H9 (cell line): ENCODE results near the gene PTCH1. TPM values are rescaled to one million over a fixed set of nuclear protein-coding genes. Genes with fewer than 3 reads are reported as not detected.

Source experiments
- DNase-seq: peaks from one replicate; pipeline ENCODE4 v3.0.0-alpha.2; 2017
- H2AFZ ChIP-seq: one replicate; pipeline ENCODE4 v1.6.1; 2013; ENCODE audit warnings: mild to moderate bottlenecking, low read length, control low read depth, moderate library complexity
- H2AK5ac ChIP-seq: 2 replicates; pipeline ENCODE4 v1.6.1; 2013; ENCODE audit warnings: low read length, control low read depth, mixed read lengths; ENCODE audit not compliant: insufficient read length
- H2BK120ac ChIP-seq: one replicate; pipeline ENCODE4 v1.6.1; 2013; ENCODE audit warnings: low read depth, mild to moderate bottlenecking, low read length, control low read depth, inconsistent platforms; ENCODE audit not compliant: poor library complexity, severe bottlenecking
- H2BK12ac ChIP-seq: 2 replicates; pipeline ENCODE4 v1.6.1; 2013; ENCODE audit warnings: low read length, control low read depth, mixed read lengths, low read depth; ENCODE audit not compliant: insufficient read length
- H2BK15ac ChIP-seq: 2 replicates; pipeline ENCODE4 v1.6.1; 2013; ENCODE audit warnings: low read depth, low read length, control low read depth
- H2BK20ac ChIP-seq: one replicate; pipeline ENCODE4 v1.6.1; 2013; ENCODE audit warnings: low read depth, mild to moderate bottlenecking, low read length, control low read depth, inconsistent platforms; ENCODE audit not compliant: poor library complexity, severe bottlenecking
- H2BK5ac ChIP-seq: 2 replicates; pipeline ENCODE4 v1.6.1; 2013; ENCODE audit warnings: low read length, control low read depth, mixed read lengths; ENCODE audit not compliant: insufficient read length
- H3K14ac ChIP-seq: 2 replicates; pipeline ENCODE4 v1.6.1; 2013; ENCODE audit warnings: low read length, control low read depth; ENCODE audit not compliant: insufficient read depth
- H3K18ac ChIP-seq: 2 replicates; pipeline ENCODE4 v1.6.1; 2013; ENCODE audit warnings: low read depth, mild to moderate bottlenecking, mixed read lengths, low read length, control low read depth; ENCODE audit not compliant: insufficient read length
- H3K23ac ChIP-seq: 2 replicates; pipeline ENCODE4 v1.6.1; 2013; ENCODE audit warnings: low read length, control low read depth, mixed read lengths, low read depth; ENCODE audit not compliant: insufficient read length
- H3K23me2 ChIP-seq: 2 replicates; pipeline ENCODE4 v1.6.1; 2013; ENCODE audit warnings: low read depth, mild to moderate bottlenecking, mixed read lengths, low read length, control low read depth; ENCODE audit not compliant: insufficient read length, poor library complexity, severe bottlenecking
- H3K27ac ChIP-seq: 2 replicates; pipeline ENCODE4 v1.5.1; 2013; ENCODE audit warnings: low read length, control low read depth, mixed read lengths, low read depth; ENCODE audit not compliant: insufficient read length
- H3K27me3 ChIP-seq: 2 replicates; pipeline ENCODE4 v1.6.1; 2013; ENCODE audit warnings: low read length, control low read depth, inconsistent platforms; ENCODE audit not compliant: insufficient read depth
- H3K4ac ChIP-seq: 2 replicates; pipeline ENCODE4 v1.6.1; 2013; ENCODE audit warnings: low read depth, mild to moderate bottlenecking, control low read depth, inconsistent platforms, low read length, moderate library complexity
- H3K4me1 ChIP-seq: 2 replicates; pipeline ENCODE4 v1.6.1; 2013; ENCODE audit warnings: low read length, control low read depth, inconsistent platforms; ENCODE audit not compliant: insufficient read depth
- H3K4me2 ChIP-seq: 2 replicates; pipeline ENCODE4 v1.6.1; 2013; ENCODE audit warnings: low read length, control low read depth, mixed read lengths; ENCODE audit not compliant: insufficient read length, insufficient read depth
- H3K56ac ChIP-seq: 2 replicates; pipeline ENCODE4 v1.6.1; 2013; ENCODE audit warnings: low read depth, mild to moderate bottlenecking, mixed read lengths, low read length, control low read depth; ENCODE audit not compliant: insufficient read length
- H3K79me1 ChIP-seq: 2 replicates; pipeline ENCODE4 v1.6.1; 2013; ENCODE audit warnings: low read depth, mild to moderate bottlenecking, moderate library complexity, low read length, control low read depth, inconsistent platforms; ENCODE audit not compliant: insufficient read depth, poor library complexity, severe bottlenecking
- H3K79me2 ChIP-seq: 2 replicates; pipeline ENCODE4 v1.6.1; 2013; ENCODE audit warnings: low read length, control low read depth, inconsistent platforms; ENCODE audit not compliant: insufficient read depth
- H3K9ac ChIP-seq: 2 replicates; pipeline ENCODE4 v1.6.1; 2013; ENCODE audit warnings: low read length, control low read depth, mixed read lengths; ENCODE audit not compliant: insufficient read length; ENCODE audit errors: extremely low read depth
- H3K9me3 ChIP-seq: one replicate; pipeline ENCODE4 v1.6.1; 2013; ENCODE audit warnings: low read depth, low read length, inconsistent platforms; ENCODE audit not compliant: control insufficient read depth
- H3T11ph ChIP-seq: one replicate; pipeline ENCODE4 v1.6.1; 2013; ENCODE audit warnings: mild to moderate bottlenecking, low read length, control low read depth, inconsistent platforms
- H4K20me1 ChIP-seq: one replicate; pipeline ENCODE4 v1.6.1; 2013; ENCODE audit not compliant: control insufficient read depth, insufficient read length, insufficient read depth
- H4K5ac ChIP-seq: 2 replicates; pipeline ENCODE4 v1.6.1; 2013; ENCODE audit warnings: low read depth, mild to moderate bottlenecking, mixed read lengths, low read length, control low read depth; ENCODE audit not compliant: insufficient read length
- H4K8ac ChIP-seq: replicated peaks from 2 replicates; pipeline ENCODE4 v1.6.1; 2013; ENCODE audit warnings: low read length, control low read depth, mixed read lengths, low read depth; ENCODE audit not compliant: insufficient read length
- H4K91ac ChIP-seq: 2 replicates; pipeline ENCODE4 v1.6.1; 2013; ENCODE audit warnings: low read depth, mild to moderate bottlenecking, moderate library complexity, mixed read lengths, low read length, control low read depth; ENCODE audit not compliant: insufficient read length
- H3K27ac Mint-ChIP-seq, 3 experiments: 2 replicates in 2 of 3; 3 replicates in 1 of 3; pipeline ENCODE4 v1.8.0; 2020 to 2021; ENCODE audit warnings: mixed read lengths in 3 of 3, mild to moderate bottlenecking in 1 of 3, moderate library complexity in 1 of 3
- H3K27me3 Mint-ChIP-seq: 2 replicates; pipeline ENCODE4 v1.8.0; 2021; ENCODE audit warnings: low read depth, mild to moderate bottlenecking, moderate library complexity, mixed read lengths
- H3K36me3 Mint-ChIP-seq, 3 experiments: 2 replicates in 2 of 3; 3 replicates in 1 of 3; pipeline ENCODE4 v1.8.0; 2020 to 2021; ENCODE audit warnings: low read depth in 3 of 3, mixed read lengths in 3 of 3; ENCODE audit not compliant: insufficient read depth in 1 of 3
- H3K4me1 Mint-ChIP-seq, 2 experiments: 2 replicates each; pipeline ENCODE4 v1.8.0; 2020; ENCODE audit warnings: mixed read lengths in 2 of 2
- H3K4me3 Mint-ChIP-seq, 2 experiments: 2 replicates in 1 of 2; 3 replicates in 1 of 2; pipeline ENCODE4 v1.8.0; 2020 to 2021; ENCODE audit warnings: mild to moderate bottlenecking in 2 of 2, mixed read lengths in 2 of 2, moderate library complexity in 1 of 2
- H3K9me3 Mint-ChIP-seq, 2 experiments: 2 replicates in 1 of 2; 3 replicates in 1 of 2; pipeline ENCODE4 v1.8.0; 2020; ENCODE audit warnings: mild to moderate bottlenecking in 2 of 2, mixed read lengths in 2 of 2, moderate library complexity in 1 of 2
- CTCF ChIP-seq: fragments of 200-600 bp; sonication (generic); conservative IDR thresholded peaks from 3 replicates; pipeline ENCODE4 v1.8.0; 2021; ENCODE audit warnings: antibody characterized with exemption, mild to moderate bottlenecking
- WGBS: extraction: QIAGEN DNeasy Blood & Tissue Kit; methylation state at CpG from one replicate; pipeline ENCODE4 v1.1.7; 2013; ENCODE audit warnings: missing lambda C conversion rate, low lambda C conversion rate, mixed read lengths; ENCODE audit not compliant: insufficient read length; ENCODE audit errors: extremely low coverage; 5-methylcytosine and 5-hydroxymethylcytosine counted together
- total RNA-seq: library from RNA; stranded (reverse); gene quantifications from 2 replicates; pipeline ENCODE4 v1.2.1, GENCODE V29; 2021

PTCH1 gene
- total RNA-seq, 1 experiment from 2014 or later: 9.1 TPM

DNA sequence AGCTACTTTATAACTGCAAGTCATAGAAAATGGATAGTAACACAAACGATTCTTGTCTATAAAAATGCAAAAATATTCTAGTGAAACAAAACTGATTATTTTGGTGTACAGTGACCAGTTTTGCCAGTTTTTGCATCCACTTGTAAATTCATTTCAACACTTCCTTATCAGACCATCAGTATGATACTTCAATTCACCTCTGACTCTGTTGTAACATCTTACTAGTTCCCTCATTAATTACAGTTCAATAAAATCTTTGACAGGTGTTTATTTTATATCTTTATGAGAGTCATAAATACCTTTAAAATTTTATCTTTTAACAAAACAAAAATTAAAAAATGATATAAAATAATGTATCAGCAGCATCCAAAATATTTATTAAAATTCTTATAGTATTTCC, 13.1 kb upstream of the PTCH1 start:
- H4K20me1 ChIP-seq: no peaks in the 10 kb centered on the region
- no peak overlapping the region for H4K91ac ChIP-seq
- H3K9me3 ChIP-seq: no peaks in the 10 kb centered on the region
- no peak overlapping the region for H3K4me2 ChIP-seq
- H2AK5ac ChIP-seq: no peak overlapping the region
- H2BK5ac ChIP-seq: no peak overlapping the region
- no peak overlapping the region for H3K27ac Mint-ChIP-seq
- no peak overlapping the region for H2BK15ac ChIP-seq
- H3K36me3 Mint-ChIP-seq: 0 out of 7 replicates have a peak, but pooled peaks cover 0 to 3% (median 0%) of the 10 kb centered on the region in 3 experiments
- H3K9me3 Mint-ChIP-seq: no peaks in the 10 kb centered on the region; a peak in 1 of 5 replicates
- peaks cover 73% of the 10 kb centered on the region for H3K27me3 Mint-ChIP-seq
- no peaks in the 10 kb centered on the region for H3K79me1 ChIP-seq
- peaks cover 11 to 16% of the 10 kb centered on the region in 2 experiments for H3K4me1 Mint-ChIP-seq
- no peak overlapping the region for H4K8ac ChIP-seq
- H3K4me3 Mint-ChIP-seq: no peak overlapping the region
- DNase-seq: no peak
- H3K27ac ChIP-seq: no peak overlapping the region
- H3K4ac ChIP-seq: no peak overlapping the region
- WGBS: no CpG with 5 or more reads among the region's 1 CpG
- no peak overlapping the region for H3K18ac ChIP-seq
- no peaks in the 10 kb centered on the region for H3K4me1 ChIP-seq
- H3K14ac ChIP-seq: no peak overlapping the region
- no peak overlapping the region for H4K5ac ChIP-seq
- H3K79me2 ChIP-seq: no peaks in the 10 kb centered on the region
- TF ChIP-seq CTCF: no peak
- no peak overlapping the region for H2BK20ac ChIP-seq
- H3K9ac ChIP-seq: no peak overlapping the region
- H2BK12ac ChIP-seq: no peak overlapping the region
- no peak overlapping the region for H3T11ph ChIP-seq
- H2BK120ac ChIP-seq: no peak overlapping the region
- H3K23me2 ChIP-seq: no peaks in the 10 kb centered on the region
- H3K27me3 ChIP-seq: no peaks in the 10 kb centered on the region
- no peak overlapping the region for H2AFZ ChIP-seq
- H3K23ac ChIP-seq: no peak overlapping the region
- no peak overlapping the region for H3K56ac ChIP-seq
